K562 (cell line): ENCODE data around the gene GRHL3.

Experiments used
- BRD4 ChIP-seq: fragments of 200-600 bp; sonication (generic); IDR thresholded peaks from 2 replicates; pipeline ENCODE4 v1.6.1; 2017; ENCODE audit warnings: inconsistent platforms
- EP300 ChIP-seq: IDR thresholded peaks from 2 replicates; pipeline ENCODE4 v1.6.1; 2012; ENCODE audit warnings: low read length, improper control_type of control experiment
- RBM39 ChIP-seq: fragments of 200-400 bp; formaldehyde crosslinking; optimal IDR thresholded peaks from 2 replicates; pipeline ENCODE3; 2018; ENCODE audit warnings: low read depth, low read length
- ZBED1 ChIP-seq: IDR thresholded peaks from 2 replicates; pipeline ENCODE4 v1.6.1; 2014
- ZNF12 ChIP-seq: sonication (generic); formaldehyde crosslinking; IDR thresholded peaks from 2 replicates; pipeline ENCODE4 v1.4.0; 2020; ENCODE audit warnings: mild to moderate bottlenecking, missing genetic modification reagents
- TF ChIP-seq, protein P1 (sequence below): sonication (generic); formaldehyde crosslinking; IDR thresholded peaks from 2 replicates; pipeline ENCODE4 v1.8.0; 2022; ENCODE audit warnings: mild to moderate bottlenecking, low read depth, missing genetic modification reagents
- TF ChIP-seq, protein P2 (sequence below), 2 experiments: fragments of 450-650 bp; formaldehyde crosslinking in 1 of 2; IDR thresholded peaks; 2 replicates each; pipeline versions ENCODE4 v1.4.0 to v1.6.1; 2014 to 2020; ENCODE audit warnings: mild to moderate bottlenecking in 2 of 2, borderline replicate concordance in 1 of 2, low read depth in 1 of 2
- TF ChIP-seq, protein P3 (sequence below): fragments of 450-650 bp; IDR thresholded peaks from 2 replicates; pipeline ENCODE4 v1.6.1; 2017; ENCODE audit warnings: antibody characterized with exemption

DNA sequence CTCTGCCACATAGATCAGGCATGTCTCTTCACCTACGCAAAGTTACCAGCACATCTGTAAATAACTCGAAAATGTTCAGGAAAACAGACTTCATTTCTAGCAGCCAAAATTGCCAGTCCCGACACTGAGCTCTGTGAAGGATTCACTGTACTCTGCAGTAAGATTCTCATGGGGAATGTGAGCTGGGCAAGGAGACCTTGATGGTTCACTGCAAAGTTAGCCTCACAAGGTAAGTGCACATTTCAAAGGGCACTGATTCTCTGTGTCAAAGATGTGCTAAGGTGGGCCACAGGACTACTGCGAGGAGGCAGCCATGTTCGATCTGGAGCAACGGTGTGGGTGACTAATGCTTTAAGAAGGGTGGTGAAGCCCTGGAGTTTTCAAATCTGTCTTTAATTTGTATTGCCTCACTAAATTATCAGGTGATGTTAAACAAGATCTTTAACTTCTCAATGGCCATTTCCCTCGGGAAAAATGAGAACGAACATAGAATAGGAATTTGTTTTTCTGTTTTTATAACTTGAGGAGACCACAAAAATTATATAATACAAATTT lies 69.3 kb downstream of the GRHL3 start:
- TF ChIP-seq, protein P1, sequence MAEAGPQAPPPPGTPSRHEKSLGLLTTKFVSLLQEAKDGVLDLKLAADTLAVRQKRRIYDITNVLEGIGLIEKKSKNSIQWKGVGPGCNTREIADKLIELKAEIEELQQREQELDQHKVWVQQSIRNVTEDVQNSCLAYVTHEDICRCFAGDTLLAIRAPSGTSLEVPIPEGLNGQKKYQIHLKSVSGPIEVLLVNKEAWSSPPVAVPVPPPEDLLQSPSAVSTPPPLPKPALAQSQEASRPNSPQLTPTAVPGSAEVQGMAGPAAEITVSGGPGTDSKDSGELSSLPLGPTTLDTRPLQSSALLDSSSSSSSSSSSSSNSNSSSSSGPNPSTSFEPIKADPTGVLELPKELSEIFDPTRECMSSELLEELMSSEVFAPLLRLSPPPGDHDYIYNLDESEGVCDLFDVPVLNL = no peak
- TF ChIP-seq, protein P2, sequence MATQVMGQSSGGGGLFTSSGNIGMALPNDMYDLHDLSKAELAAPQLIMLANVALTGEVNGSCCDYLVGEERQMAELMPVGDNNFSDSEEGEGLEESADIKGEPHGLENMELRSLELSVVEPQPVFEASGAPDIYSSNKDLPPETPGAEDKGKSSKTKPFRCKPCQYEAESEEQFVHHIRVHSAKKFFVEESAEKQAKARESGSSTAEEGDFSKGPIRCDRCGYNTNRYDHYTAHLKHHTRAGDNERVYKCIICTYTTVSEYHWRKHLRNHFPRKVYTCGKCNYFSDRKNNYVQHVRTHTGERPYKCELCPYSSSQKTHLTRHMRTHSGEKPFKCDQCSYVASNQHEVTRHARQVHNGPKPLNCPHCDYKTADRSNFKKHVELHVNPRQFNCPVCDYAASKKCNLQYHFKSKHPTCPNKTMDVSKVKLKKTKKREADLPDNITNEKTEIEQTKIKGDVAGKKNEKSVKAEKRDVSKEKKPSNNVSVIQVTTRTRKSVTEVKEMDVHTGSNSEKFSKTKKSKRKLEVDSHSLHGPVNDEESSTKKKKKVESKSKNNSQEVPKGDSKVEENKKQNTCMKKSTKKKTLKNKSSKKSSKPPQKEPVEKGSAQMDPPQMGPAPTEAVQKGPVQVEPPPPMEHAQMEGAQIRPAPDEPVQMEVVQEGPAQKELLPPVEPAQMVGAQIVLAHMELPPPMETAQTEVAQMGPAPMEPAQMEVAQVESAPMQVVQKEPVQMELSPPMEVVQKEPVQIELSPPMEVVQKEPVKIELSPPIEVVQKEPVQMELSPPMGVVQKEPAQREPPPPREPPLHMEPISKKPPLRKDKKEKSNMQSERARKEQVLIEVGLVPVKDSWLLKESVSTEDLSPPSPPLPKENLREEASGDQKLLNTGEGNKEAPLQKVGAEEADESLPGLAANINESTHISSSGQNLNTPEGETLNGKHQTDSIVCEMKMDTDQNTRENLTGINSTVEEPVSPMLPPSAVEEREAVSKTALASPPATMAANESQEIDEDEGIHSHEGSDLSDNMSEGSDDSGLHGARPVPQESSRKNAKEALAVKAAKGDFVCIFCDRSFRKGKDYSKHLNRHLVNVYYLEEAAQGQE (IDR thresholded peaks at IDR 0.05; ENCODE audit: borderline replicate concordance) = no peak
- TF ChIP-seq, protein P2 (CRISPR knock-in tag; IDR thresholded peaks at IDR 0.05; ENCODE audit: low read depth) = no peak
- TF ChIP-seq EP300 (no peak), ZBED1 (no peak), ZNF12 (CRISPR knock-in tag) (no peak), RBM39 (no peak), BRD4 (no peak)
- TF ChIP-seq, protein P3, sequence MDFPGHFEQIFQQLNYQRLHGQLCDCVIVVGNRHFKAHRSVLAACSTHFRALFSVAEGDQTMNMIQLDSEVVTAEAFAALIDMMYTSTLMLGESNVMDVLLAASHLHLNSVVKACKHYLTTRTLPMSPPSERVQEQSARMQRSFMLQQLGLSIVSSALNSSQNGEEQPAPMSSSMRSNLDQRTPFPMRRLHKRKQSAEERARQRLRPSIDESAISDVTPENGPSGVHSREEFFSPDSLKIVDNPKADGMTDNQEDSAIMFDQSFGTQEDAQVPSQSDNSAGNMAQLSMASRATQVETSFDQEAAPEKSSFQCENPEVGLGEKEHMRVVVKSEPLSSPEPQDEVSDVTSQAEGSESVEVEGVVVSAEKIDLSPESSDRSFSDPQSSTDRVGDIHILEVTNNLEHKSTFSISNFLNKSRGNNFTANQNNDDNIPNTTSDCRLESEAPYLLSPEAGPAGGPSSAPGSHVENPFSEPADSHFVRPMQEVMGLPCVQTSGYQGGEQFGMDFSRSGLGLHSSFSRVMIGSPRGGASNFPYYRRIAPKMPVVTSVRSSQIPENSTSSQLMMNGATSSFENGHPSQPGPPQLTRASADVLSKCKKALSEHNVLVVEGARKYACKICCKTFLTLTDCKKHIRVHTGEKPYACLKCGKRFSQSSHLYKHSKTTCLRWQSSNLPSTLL = no peak
